IPS-18a (cell line): ENCODE data around the gene ALDH3B2.

Source experiments
- H3K27ac ChIP-seq: one replicate; pipeline ENCODE4 v1.5.1; 2013; ENCODE audit warnings: low read length
- H3K27me3 ChIP-seq: one replicate; pipeline ENCODE4 v1.6.1; 2013; ENCODE audit warnings: mild to moderate bottlenecking, low read length; ENCODE audit not compliant: control insufficient read depth, insufficient read depth
- H3K36me3 ChIP-seq: one replicate; pipeline ENCODE4 v1.6.1; 2013; ENCODE audit warnings: low read depth, low read length; ENCODE audit not compliant: control insufficient read depth
- H3K4me1 ChIP-seq: one replicate; pipeline ENCODE4 v1.6.1; 2013; ENCODE audit warnings: low read depth, low read length; ENCODE audit not compliant: control insufficient read depth
- H3K4me3 ChIP-seq: one replicate; pipeline ENCODE4 v1.5.1; 2013; ENCODE audit warnings: low read length
- H3K9ac ChIP-seq: one replicate; pipeline ENCODE4 v1.6.1; 2013; ENCODE audit warnings: mild to moderate bottlenecking, low read length, moderate library complexity
- H3K9me3 ChIP-seq: one replicate; pipeline ENCODE4 v1.6.1; 2013; ENCODE audit warnings: low read depth, low read length; ENCODE audit not compliant: control insufficient read depth

ALDH3B2 gene

DNA sequence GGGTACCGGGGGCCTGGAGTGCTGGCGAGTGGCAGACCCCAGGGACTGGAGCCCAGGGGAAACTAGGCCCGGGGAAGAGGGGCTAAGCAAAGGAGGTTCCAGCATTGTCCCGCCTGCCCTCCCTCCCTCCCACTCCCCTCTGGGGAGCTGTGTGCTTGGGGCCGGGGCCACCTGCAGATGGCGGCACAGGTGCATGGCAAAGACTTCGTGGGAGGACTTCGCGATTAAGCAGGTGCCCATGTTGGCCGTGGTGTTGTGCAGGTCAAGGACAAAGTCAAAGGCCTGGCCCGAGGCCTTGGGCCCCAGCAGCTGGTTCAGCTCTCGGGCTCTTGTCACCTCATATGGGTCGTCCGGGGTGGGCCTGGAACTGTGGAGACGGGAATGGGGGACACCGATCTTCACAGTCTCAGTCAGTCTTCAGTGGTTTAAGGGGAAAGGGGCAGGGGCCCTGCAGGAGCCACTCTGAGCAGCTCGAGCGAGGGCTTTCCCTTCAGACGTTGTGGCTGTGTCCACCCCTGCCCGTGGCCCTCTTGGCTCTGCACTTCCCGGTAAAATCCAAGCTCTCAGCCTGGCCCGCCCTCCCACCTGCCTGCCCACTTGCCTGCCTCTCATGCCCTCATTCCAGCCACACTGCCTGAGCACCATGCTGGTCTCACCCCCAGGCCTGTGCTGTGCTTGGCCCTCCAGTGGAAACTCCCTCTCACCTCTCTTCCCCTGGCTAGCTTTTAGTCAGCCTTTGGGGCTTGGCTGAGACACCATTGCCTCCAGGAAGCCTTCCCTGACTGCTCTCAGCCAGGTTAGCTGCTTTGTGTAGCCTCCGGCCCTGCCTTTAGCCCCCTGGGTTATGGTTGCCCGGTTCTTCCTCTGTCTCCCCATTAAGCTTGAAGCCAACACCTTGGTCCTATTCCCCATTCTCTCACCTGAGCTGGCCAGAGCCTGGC lies 28.6 kb downstream of the ALDH3B2 start:
- no peak overlapping the region for H3K4me3 ChIP-seq

DNA sequence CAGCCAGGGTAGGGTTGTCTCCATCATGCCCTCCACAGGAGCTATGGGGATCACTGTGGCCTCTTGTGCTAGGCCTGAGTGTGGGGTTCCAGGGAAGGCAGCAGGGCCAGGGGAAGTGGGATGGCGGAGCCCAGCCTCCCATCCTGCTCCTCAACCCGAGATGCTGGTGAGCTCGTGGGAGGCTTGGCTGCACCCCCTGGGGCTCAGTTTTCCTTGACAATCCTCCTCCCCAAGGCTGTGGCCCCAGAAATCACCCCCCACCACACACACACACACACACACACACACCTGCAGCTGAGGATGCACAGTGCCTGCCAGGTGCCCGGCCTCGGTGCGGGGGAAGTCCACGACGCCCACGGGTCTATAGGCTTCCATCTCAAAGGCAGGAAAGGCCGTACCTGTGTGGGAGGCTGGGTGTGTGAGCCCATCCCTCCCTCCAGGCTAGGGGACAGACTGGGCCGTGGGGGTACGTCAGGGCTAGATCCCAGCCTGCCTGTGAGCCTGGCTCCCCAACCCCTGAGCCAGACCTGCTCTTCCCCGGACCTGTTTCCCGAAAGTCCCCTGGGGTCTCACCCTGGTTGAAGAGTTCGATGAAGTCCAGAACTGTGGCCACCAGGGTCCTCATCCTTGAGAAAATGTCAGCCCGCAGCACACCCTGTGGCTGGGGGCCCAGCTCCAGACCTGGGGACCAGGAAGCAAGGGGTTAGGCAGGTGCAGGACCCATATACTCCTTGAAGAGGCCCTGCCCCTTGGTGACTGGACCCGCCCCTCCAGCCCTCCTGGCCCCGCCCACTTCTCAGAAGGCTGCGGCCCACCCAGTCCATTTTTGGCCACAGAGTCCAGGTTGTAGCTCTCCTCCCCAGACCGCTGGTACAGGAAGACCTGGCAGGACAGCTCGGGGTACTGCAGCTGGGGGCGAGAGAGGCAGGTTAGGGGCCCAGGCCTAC lies 29.7 kb downstream of the ALDH3B2 start:
- H3K27ac ChIP-seq = no peak overlapping the region
- H3K9ac ChIP-seq = no peak overlapping the region
- H3K4me1 ChIP-seq = no peaks in the 10 kb centered on the region
- no peaks in the 10 kb centered on the region for H3K36me3 ChIP-seq
- H3K4me3 ChIP-seq = no peak overlapping the region
- no peaks in the 10 kb centered on the region for H3K9me3 ChIP-seq
- peaks cover 13% of the 10 kb centered on the region for H3K27me3 ChIP-seq

More for the DNA sequence above, 28.6 kb downstream of the ALDH3B2 start:
- H3K4me1 ChIP-seq = no peaks in the 10 kb centered on the region
- no peaks in the 10 kb centered on the region for H3K36me3 ChIP-seq
- no peaks in the 10 kb centered on the region for H3K9me3 ChIP-seq
- H3K27me3 ChIP-seq = peaks cover 2% of the 10 kb centered on the region
- no peak overlapping the region for H3K9ac ChIP-seq
- no peak overlapping the region for H3K27ac ChIP-seq

DNA sequence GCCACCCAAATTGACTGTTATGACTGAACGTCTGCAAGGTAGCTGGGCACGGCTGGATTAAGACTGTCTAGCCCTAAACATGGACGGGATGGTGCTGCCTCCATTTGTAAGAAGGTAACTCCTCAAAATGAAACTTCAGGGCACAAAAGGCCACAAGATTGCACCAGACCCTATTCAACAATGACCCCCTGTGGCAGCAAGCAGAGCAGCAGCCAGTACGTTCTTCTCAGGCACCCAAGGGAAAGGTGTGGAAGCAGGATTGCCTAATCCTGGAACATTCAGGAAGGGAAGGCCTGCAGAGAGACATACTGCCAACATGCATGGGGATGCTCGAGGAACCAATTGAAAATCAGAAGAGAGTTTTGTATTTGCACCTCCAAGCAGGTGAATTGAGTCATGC lies 30.4 kb downstream of the ALDH3B2 start:
- Histone ChIP-seq H3K27ac (no peak overlapping the region), H3K9me3 (no peaks in the 10 kb centered on the region), H3K4me1 (no peaks in the 10 kb centered on the region), H3K36me3 (no peaks in the 10 kb centered on the region), H3K4me3 (no peak overlapping the region), H3K9ac (no peak overlapping the region), H3K27me3 (peaks cover 17% of the 10 kb centered on the region)

DNA sequence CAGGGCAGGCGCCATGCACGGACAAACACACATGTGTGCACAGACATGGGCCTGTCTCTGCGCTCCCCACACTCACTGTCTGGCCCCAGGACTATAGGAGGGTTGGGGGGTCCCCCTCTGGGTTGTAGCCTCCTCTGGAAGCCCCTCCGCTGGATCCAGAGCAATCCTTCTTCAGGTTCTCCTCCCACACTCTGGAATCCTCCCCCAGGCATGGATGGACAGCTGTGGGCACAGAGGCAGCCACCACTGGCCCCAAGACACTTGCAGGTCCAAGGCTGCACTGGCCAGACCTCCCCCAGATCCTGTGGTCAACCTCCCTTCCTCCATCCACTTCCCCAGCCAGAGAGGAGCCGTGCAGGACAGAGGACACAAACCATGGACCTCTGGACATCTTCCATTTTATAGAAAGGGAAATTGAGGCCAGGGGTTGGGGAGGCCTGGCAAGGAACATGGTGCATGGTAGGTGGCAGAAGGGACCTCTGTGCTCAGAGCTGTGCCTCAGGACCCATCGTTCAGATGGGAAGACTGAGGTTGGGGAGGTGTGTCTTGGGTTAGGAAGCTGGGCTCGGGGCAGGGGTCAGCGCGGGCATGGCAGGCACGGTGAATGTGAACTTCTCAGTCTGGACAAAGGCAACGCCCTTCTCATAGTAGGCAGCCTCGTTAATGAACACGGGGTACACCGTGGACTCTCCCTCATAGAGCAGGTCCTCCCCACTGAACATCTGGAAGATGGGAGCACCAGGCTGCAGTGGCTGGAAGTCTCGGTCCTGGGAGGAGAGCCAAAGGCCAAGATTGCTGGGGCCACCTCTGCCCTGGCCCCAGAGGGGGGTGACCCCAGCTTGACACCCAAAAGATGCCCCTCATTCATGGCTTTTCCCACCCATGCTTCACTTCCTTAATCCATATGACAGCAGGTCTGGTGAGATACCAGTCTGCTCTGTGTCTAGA lies 32.0 kb downstream of the ALDH3B2 start:
- no peaks in the 10 kb centered on the region for H3K4me1 ChIP-seq
- no peak overlapping the region for H3K9ac ChIP-seq
- H3K36me3 ChIP-seq = no peaks in the 10 kb centered on the region
- no peak overlapping the region for H3K27ac ChIP-seq
- H3K27me3 ChIP-seq = peaks cover 17% of the 10 kb centered on the region
- no peaks in the 10 kb centered on the region for H3K9me3 ChIP-seq
- H3K4me3 ChIP-seq = no peak overlapping the region

DNA sequence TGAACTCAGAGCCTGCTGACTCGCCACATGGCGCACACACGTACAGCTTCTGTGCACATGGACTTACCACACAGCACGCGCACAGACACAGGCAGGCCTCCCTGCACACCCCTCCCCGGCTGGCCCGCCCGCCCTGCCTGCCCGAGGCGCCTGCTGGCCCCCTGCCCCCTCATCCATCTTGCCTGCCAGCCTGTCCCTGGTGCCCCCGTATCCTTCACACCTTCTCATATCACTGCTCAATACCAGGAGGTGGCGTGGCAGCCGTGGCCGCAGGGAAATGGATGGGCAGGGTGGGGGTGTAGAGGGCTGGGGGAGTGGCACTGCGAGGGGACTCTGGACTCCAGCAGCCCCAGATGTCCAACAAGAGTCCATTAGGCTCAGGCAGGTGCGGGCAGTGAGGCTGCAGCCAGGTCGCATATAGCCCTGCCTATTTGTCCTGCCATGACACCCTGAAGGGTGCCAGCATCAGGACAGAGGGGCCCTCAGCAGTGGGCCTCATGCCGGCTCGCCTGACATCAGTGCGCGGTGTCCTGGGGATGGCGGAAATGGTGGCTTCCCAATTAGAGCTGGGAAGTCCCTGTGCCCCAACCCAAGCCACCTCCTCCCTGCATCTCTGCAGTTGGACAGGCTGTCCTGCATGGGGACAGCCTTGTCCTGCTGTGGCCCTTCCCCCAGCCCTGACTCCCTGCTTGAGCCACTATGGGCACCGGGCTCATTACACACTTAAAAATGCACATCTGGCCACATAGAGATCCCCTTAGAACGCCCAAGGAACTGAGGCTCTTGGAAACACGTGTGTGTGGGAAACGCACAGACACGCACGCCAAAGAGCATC lies 32.9 kb downstream of the ALDH3B2 start:
- Histone ChIP-seq H3K27me3 (peaks cover 17% of the 10 kb centered on the region), H3K4me1 (no peaks in the 10 kb centered on the region), H3K9me3 (no peaks in the 10 kb centered on the region), H3K27ac (no peak overlapping the region), H3K36me3 (no peaks in the 10 kb centered on the region), H3K9ac (no peak overlapping the region), H3K4me3 (no peak overlapping the region)

DNA sequence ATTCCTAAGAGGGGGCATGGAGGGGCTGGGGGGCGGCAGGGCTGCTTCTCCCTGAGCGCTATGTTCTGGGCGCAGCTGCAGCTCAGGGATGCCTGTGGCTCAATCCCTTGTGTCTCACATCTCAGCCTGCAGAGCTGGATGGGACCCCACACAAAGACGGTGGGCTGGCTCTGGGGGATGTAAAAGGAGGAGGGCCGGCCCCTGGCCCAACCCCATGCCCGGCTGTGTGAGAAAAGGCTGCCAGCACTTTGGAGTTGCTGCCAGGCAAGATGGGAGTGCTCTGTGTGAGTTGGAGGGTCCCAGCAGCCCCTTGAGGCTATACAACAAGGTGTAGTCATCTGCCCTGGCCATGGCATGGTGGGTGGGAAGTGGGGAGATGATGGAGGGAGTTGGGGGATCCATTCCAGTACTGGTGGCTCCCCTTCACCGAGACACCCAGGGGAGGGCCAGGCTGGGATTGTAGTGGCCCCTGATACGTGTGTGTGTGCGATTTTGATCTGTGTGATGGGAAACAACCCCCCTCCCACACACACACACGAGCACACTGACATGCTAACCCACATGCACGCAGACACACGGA lies 33.6 kb downstream of the ALDH3B2 start:
- Histone ChIP-seq H3K27me3 (peaks cover 17% of the 10 kb centered on the region), H3K4me1 (no peaks in the 10 kb centered on the region), H3K27ac (no peak overlapping the region), H3K36me3 (no peaks in the 10 kb centered on the region), H3K4me3 (no peak overlapping the region), H3K9me3 (no peaks in the 10 kb centered on the region), H3K9ac (no peak overlapping the region)

DNA sequence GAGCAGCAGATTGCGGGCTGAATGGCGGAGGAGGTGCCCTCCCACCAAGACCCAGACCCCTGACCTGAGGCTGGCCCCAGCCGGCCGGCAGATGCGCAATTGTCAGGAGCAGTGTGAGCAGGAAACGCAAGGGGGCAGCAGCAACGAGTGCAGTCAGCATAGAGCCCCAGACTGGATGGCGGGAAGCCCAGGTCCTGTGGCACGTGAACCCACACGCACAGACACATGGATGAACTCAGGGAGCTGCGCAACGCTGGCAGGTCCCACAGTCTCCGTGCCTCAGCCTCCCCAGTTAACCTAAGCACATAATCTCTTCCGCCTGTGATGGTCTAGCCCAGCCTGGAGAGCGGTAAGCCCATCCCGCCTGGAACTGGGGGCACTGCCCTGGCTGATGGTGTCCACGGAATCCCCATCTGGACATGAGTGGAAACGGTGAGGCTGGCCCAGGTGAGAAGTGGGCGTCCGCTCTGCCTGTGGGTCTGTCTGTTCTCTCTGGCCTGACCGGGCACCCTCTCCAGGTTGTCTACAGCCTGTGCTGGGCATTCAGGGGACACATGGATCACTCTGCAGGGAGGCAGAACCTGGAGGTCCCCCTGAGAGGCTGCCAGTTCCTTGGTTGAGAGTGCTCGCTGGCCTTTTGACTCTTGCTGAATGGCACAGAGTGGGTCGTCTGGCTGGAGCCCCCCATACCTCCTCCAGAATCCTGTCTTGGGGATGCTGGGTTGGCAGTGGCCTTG lies 34.2 kb downstream of the ALDH3B2 start:
- peaks cover 17% of the 10 kb centered on the region for H3K27me3 ChIP-seq
- no peak overlapping the region for H3K4me3 ChIP-seq
- H3K9ac ChIP-seq = no peak overlapping the region
- H3K4me1 ChIP-seq = no peaks in the 10 kb centered on the region
- H3K9me3 ChIP-seq = no peaks in the 10 kb centered on the region
- no peak overlapping the region for H3K27ac ChIP-seq
- H3K36me3 ChIP-seq = no peaks in the 10 kb centered on the region

DNA sequence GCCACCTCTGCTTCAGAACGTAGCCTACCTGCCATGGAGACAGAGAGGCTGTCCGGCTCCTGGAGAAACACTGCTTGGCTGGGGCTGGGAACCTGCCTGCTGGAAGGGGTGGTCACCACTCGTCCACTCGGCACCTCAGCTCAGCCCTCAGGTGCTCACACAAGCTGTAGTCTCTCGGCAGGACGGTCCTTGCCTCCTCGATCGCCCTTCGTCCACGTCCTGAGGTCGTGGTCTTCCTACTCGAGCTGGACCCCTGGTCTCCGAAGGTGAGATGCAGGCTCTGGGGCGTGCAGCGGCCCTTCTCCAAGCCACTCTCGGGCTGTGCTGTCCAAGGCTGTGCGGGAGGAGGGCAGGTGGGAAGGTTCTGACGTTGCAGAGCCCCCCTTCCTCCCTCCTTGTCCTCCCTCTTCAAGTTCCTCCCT lies 35.0 kb downstream of the ALDH3B2 start, which contains the start of gene TBX10:
TBX10 (minus strand) TSS at position 326 of the 422 bp plus-strand sequence; CDS start at position 35, 291 bp downstream.
- no peaks in the 10 kb centered on the region for H3K9me3 ChIP-seq
- H3K27me3 ChIP-seq = peaks cover 17% of the 10 kb centered on the region
- H3K27ac ChIP-seq = no peak within 1 kb of the TSS
- H3K9ac ChIP-seq = no peak within 1 kb of the TSS
- no peaks in the 10 kb centered on the region for H3K36me3 ChIP-seq
- no peaks in the 10 kb centered on the region for H3K4me1 ChIP-seq
- H3K4me3 ChIP-seq = no peak within 1 kb of the TSS

DNA sequence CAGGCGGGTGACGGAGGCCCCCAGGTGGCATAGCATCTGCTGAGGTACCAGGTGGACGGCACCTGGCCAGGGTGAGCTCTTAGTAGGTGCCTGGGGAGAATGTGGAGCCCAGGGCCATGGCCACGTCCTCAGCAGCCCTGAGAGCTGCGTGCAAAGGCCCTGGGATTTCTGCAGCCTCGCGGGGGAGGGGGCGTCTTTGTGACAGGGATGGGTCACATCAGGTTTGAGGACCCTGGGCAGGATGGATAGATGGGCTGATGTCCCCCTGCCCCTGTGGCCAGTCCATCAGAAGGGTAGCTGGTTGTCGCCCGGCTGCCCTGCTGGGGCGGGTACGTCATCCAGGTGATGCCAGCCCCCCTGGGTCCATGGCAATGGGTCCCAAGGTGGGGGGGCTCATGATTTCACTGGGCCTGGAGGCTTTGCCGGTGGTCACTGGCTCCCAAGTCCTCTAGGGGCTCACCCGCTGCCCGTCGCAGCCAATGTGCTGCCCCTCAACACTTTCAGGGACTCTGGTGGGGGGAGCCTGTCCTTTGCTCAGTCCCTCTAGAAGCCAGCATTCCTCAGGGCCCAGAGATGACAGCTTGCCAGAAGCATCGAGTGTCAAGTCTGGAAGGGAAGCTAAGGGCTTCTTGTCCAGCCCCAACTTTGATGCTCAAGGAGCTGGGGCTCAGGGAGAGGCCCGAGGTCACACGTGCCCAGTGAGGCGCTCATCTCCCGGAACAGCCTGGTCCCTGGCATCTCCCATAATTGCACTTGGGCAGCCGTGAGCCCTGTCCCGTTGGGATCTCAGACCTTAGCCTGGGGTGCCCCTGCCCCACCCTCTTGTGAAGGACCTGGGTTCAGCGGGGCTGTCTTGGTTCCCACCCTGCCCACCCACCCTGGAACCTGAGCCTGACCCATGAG lies 35.6 kb downstream of the ALDH3B2 start:
- no peak overlapping the region for H3K4me3 ChIP-seq
- H3K9ac ChIP-seq = no peak overlapping the region
- no peaks in the 10 kb centered on the region for H3K9me3 ChIP-seq
- H3K36me3 ChIP-seq = no peaks in the 10 kb centered on the region
- no peaks in the 10 kb centered on the region for H3K4me1 ChIP-seq
- no peak overlapping the region for H3K27ac ChIP-seq
- H3K27me3 ChIP-seq = peaks cover 17% of the 10 kb centered on the region
